Measurements from ENCODE around the gene C9orf78. TPM values are rescaled to one million over a fixed set of nuclear protein-coding genes. Genes with fewer than 3 reads are reported as not detected.
"Not testable (repeated sequence)": the region's sequence is repeated elsewhere in the genome, so short reads cannot be mapped to it uniquely, and the experiment has no call there.

Gene C9orf78
- total RNA-seq, 1 donor from 2014 or later: 38.9 TPM

- no peak for TF ChIP-seq CTCF (IDR thresholded peaks at IDR 0.05)
- peak within 1 kb of the TSS; percentile 87 for H3K4me3 Mint-ChIP-seq (ENCODE audit: unreplicated experiment)
These were observed 32.0 kb downstream of the C9orf78 start, which contains the start of gene TOR1B for GRCh38 chr9:129802833-129803675. Gene TOR1B, plus strand, starts transcription at chr9:129803184. Its CDS starts 29 bp downstream, at chr9:129803213.

GRCh38 chr9:129801504-129801903 lies 33.6 kb downstream of the C9orf78 start:
- Mint-ChIP-seq H3K36me3 (ENCODE audit: unreplicated experiment) (peaks cover 10% of the 10 kb centered on the region), H3K4me1 (ENCODE audit: unreplicated experiment) (peaks cover 10% of the 10 kb centered on the region), H3K4me3 (ENCODE audit: unreplicated experiment) (peak overlapping the region; percentile 41), H3K9me3 (ENCODE audit: unreplicated experiment) (no peaks in the 10 kb centered on the region), H3K27me3 (ENCODE audit: unreplicated experiment) (no peaks in the 10 kb centered on the region), H3K27ac (ENCODE audit: unreplicated experiment) (no peak overlapping the region)
- TF ChIP-seq CTCF (IDR thresholded peaks at IDR 0.05): no peak
- DNase-seq (ENCODE audit: extremely low spot score, unreplicated experiment): no peak

More at GRCh38 chr9:129802833-129803675, 32.0 kb downstream of the C9orf78 start, which contains the start of gene TOR1B:
- no peaks in the 10 kb centered on the region for H3K27me3 Mint-ChIP-seq (ENCODE audit: unreplicated experiment)
- no peaks in the 10 kb centered on the region for H3K9me3 Mint-ChIP-seq (ENCODE audit: unreplicated experiment)
- H3K27ac Mint-ChIP-seq (ENCODE audit: unreplicated experiment): peak within 1 kb of the TSS; percentile 93
- peaks cover 10% of the 10 kb centered on the region for H3K4me1 Mint-ChIP-seq (ENCODE audit: unreplicated experiment)
- peaks cover 17% of the 10 kb centered on the region for H3K36me3 Mint-ChIP-seq (ENCODE audit: unreplicated experiment)
- DNase-seq (ENCODE audit: extremely low spot score, unreplicated experiment): peak; percentile 97

GRCh38 chr9:129798973-129799372 lies 36.1 kb downstream of the C9orf78 start:
- no peak overlapping the region for H3K4me3 Mint-ChIP-seq (ENCODE audit: unreplicated experiment)
- H3K36me3 Mint-ChIP-seq (ENCODE audit: unreplicated experiment): no peaks in the 10 kb centered on the region
- no peak for DNase-seq (ENCODE audit: extremely low spot score, unreplicated experiment)
- H3K27me3 Mint-ChIP-seq (ENCODE audit: unreplicated experiment): peaks cover 20% of the 10 kb centered on the region
- no peak for TF ChIP-seq CTCF (IDR thresholded peaks at IDR 0.05)
- H3K4me1 Mint-ChIP-seq (ENCODE audit: unreplicated experiment): peaks cover 5% of the 10 kb centered on the region
- H3K27ac Mint-ChIP-seq (ENCODE audit: unreplicated experiment): no peak overlapping the region
- H3K9me3 Mint-ChIP-seq (ENCODE audit: unreplicated experiment): no peaks in the 10 kb centered on the region

- H3K9me3 Mint-ChIP-seq (ENCODE audit: unreplicated experiment); H3K36me3 Mint-ChIP-seq (ENCODE audit: unreplicated experiment): not testable (repeated sequence)
- H3K27me3 Mint-ChIP-seq (ENCODE audit: unreplicated experiment): peaks cover 32% of the 10 kb centered on the region
These were observed 39.0 kb downstream of the C9orf78 start for GRCh38 chr9:129796029-129796428.

GRCh38 chr9:129794549-129794948 lies 40.5 kb downstream of the C9orf78 start:
- Mint-ChIP-seq H3K4me1 (ENCODE audit: unreplicated experiment) (peaks cover 3% of the 10 kb centered on the region), H3K27ac (ENCODE audit: unreplicated experiment) (no peak overlapping the region), H3K36me3 (ENCODE audit: unreplicated experiment) (no peaks in the 10 kb centered on the region), H3K27me3 (ENCODE audit: unreplicated experiment) (peaks cover 34% of the 10 kb centered on the region), H3K4me3 (ENCODE audit: unreplicated experiment) (no peak overlapping the region), H3K9me3 (ENCODE audit: unreplicated experiment) (no peaks in the 10 kb centered on the region)
- DNase-seq (ENCODE audit: extremely low spot score, unreplicated experiment): no peak
- no peak for TF ChIP-seq CTCF (IDR thresholded peaks at IDR 0.05)

More at GRCh38 chr9:129796029-129796428, 39.0 kb downstream of the C9orf78 start:
- not testable (repeated sequence) for H3K27ac Mint-ChIP-seq (ENCODE audit: unreplicated experiment); DNase-seq (ENCODE audit: extremely low spot score, unreplicated experiment); H3K4me3 Mint-ChIP-seq (ENCODE audit: unreplicated experiment); H3K4me1 Mint-ChIP-seq (ENCODE audit: unreplicated experiment)

Measured in osteocyte (in vitro differentiated cells).